Vagina (tissue), 2 donors: ENCODE results near the gene ARFGEF3.

Experiments used
- POLR2A ChIP-seq, 2 donors: fragments of 450-650 bp; IDR thresholded peaks; one replicate each; pipeline ENCODE4 v1.6.1; 2017; ENCODE audit warnings: antibody characterized with exemption in 2 of 2, mild to moderate bottlenecking in 2 of 2, moderate library complexity in 2 of 2
- TF ChIP-seq, protein P1 (sequence below), 3 experiments: fragments of 450-650 bp in 2 of 3; fragments of 200-600 bp in 1 of 3; sonication (generic) in 1 of 3; IDR thresholded peaks; one replicate each; pipeline ENCODE4 v1.5.1; 2017 to 2019; ENCODE audit warnings: antibody characterized with exemption in 3 of 3, mild to moderate bottlenecking in 2 of 3, moderate library complexity in 2 of 3

DNA sequence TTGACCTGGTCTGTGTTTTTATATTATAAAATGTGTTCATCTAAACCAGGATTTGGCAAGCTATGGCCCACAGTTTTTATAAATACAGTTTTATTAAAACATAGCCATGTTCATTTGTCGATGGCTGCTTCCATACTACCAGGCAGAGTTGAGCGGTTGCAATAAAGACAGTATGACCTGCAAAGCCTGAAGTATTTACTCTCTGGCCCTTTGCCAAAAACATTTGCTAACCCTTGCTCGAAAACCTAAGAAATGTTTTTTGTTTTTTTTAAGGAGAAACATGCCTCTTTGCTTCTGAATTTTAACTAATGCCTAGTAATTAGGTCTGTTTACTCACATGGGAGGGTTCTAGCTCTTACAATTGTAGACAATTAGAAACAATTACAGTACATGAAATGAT is 148.6 kb downstream of the ARFGEF3 start:
- TF ChIP-seq, protein P1, sequence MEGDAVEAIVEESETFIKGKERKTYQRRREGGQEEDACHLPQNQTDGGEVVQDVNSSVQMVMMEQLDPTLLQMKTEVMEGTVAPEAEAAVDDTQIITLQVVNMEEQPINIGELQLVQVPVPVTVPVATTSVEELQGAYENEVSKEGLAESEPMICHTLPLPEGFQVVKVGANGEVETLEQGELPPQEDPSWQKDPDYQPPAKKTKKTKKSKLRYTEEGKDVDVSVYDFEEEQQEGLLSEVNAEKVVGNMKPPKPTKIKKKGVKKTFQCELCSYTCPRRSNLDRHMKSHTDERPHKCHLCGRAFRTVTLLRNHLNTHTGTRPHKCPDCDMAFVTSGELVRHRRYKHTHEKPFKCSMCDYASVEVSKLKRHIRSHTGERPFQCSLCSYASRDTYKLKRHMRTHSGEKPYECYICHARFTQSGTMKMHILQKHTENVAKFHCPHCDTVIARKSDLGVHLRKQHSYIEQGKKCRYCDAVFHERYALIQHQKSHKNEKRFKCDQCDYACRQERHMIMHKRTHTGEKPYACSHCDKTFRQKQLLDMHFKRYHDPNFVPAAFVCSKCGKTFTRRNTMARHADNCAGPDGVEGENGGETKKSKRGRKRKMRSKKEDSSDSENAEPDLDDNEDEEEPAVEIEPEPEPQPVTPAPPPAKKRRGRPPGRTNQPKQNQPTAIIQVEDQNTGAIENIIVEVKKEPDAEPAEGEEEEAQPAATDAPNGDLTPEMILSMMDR (IDR thresholded peaks at IDR 0.05) = no peak
- no peak for TF ChIP-seq POLR2A (IDR thresholded peaks at IDR 0.05)
